Forelimb muscle (tissue), 1 donor: ENCODE data around the gene ZC3HAV1. TPM values are rescaled to one million over a fixed set of nuclear protein-coding genes. Genes with fewer than 3 reads are reported as not detected.
"Not testable (repeated sequence)": the region's sequence is repeated elsewhere in the genome, so short reads cannot be mapped to it uniquely, and the experiment has no call there.

Source experiments
- DNase-seq: peaks from one replicate; pipeline ENCODE4 v3.0.0-alpha.2; 2013; ENCODE audit warnings: low read depth
- polyA plus RNA-seq: library from polyadenylated mRNA; unstranded; fragments of 120-200 nt; gene quantifications from one replicate; pipeline ENCODE4 v1.2.1, GENCODE V29; 2013; ENCODE audit not compliant: insufficient read length

ZC3HAV1 gene
- polyA plus RNA-seq = 9.7 TPM

- peak; percentile 61 for DNase-seq
Observed at GRCh38 chr7:139109188-139109982, at the start of gene ZC3HAV1. TSS of gene ZC3HAV1 (minus strand) at chr7:139109720. CDS start at chr7:139109331, 389 bp downstream.

- DNase-seq = no peak
Observed at GRCh38 chr7:139153832-139154231, 44.3 kb upstream of the ZC3HAV1 start.

- no peak for DNase-seq
Observed at GRCh38 chr7:139152149-139152548, 42.6 kb upstream of the ZC3HAV1 start.

- DNase-seq = no peak
Observed at GRCh38 chr7:139139150-139139549, 29.6 kb upstream of the ZC3HAV1 start.

- DNase-seq = peak; percentile 77
Observed at GRCh38 chr7:139133335-139134139, 24.0 kb upstream of the ZC3HAV1 start.

GRCh38 chr7:139132887-139133286 is 23.4 kb upstream of the ZC3HAV1 start:
- DNase-seq = no peak

- no peak for DNase-seq
Observed at GRCh38 chr7:139131601-139132041, 22.1 kb upstream of the ZC3HAV1 start.

- DNase-seq = not testable (repeated sequence)
Observed at GRCh38 chr7:139129814-139130213, 20.3 kb upstream of the ZC3HAV1 start.

- DNase-seq = no peak
Observed at GRCh38 chr7:139127648-139128047, 18.1 kb upstream of the ZC3HAV1 start.

- DNase-seq = no peak
Observed at GRCh38 chr7:139125657-139126056, 16.1 kb upstream of the ZC3HAV1 start.

- not testable (repeated sequence) for DNase-seq
Observed at GRCh38 chr7:139124995-139125394, 15.5 kb upstream of the ZC3HAV1 start.

GRCh38 chr7:139124084-139124914 is 14.8 kb upstream of the ZC3HAV1 start:
- DNase-seq = no peak

- no peak for DNase-seq
Observed at GRCh38 chr7:139119486-139119849, 9.9 kb upstream of the ZC3HAV1 start.

- no peak for DNase-seq
Observed at GRCh38 chr7:139118805-139119485, 9.4 kb upstream of the ZC3HAV1 start.

- no peak for DNase-seq
Observed at GRCh38 chr7:139118234-139118804, 8.8 kb upstream of the ZC3HAV1 start.

- no peak for DNase-seq
Observed at GRCh38 chr7:139117599-139118233, 8.2 kb upstream of the ZC3HAV1 start.

GRCh38 chr7:139116999-139117398 is 7.5 kb upstream of the ZC3HAV1 start:
- DNase-seq = no peak

- DNase-seq = no peak
Observed at GRCh38 chr7:139115104-139115503, 5.6 kb upstream of the ZC3HAV1 start.

GRCh38 chr7:139114585-139114984 is 5.1 kb upstream of the ZC3HAV1 start:
- no peak for DNase-seq

GRCh38 chr7:139114018-139114417 is 4.5 kb upstream of the ZC3HAV1 start:
- DNase-seq = no peak
